ENCODE data around the gene PDE4D. TPM values are rescaled to one million over a fixed set of nuclear protein-coding genes. Genes with fewer than 3 reads are reported as not detected.
"Not testable (repeated sequence)": the region's sequence is repeated elsewhere in the genome, so short reads cannot be mapped to it uniquely, and the experiment has no call there.

PDE4D gene
- polyA plus RNA-seq, 1 donor = 23.1 TPM

GRCh38 chr5:59582746-59583145 lies 310.8 kb downstream of the PDE4D start:
- DNase-seq = no peak

- no peak for DNase-seq
Measured at GRCh38 chr5:59579824-59580167, 313.7 kb downstream of the PDE4D start.

GRCh38 chr5:59579101-59579823 lies 314.3 kb downstream of the PDE4D start:
- no peak for DNase-seq

- DNase-seq = no peak
Measured at GRCh38 chr5:59577485-59577884, 316.0 kb downstream of the PDE4D start.

GRCh38 chr5:59575648-59576445 lies 317.7 kb downstream of the PDE4D start:
- no peak for DNase-seq

- not testable (repeated sequence) for DNase-seq
Measured at GRCh38 chr5:59573509-59573908, 320.0 kb downstream of the PDE4D start.

- DNase-seq = no peak
Measured at GRCh38 chr5:59571067-59571466, 322.5 kb downstream of the PDE4D start.

GRCh38 chr5:59569608-59570334 lies 323.8 kb downstream of the PDE4D start:
- DNase-seq = no peak

- no peak for DNase-seq
Measured at GRCh38 chr5:59569158-59569557, 324.4 kb downstream of the PDE4D start.

GRCh38 chr5:59568161-59568560 lies 325.4 kb downstream of the PDE4D start:
- no peak for DNase-seq

- DNase-seq = no peak
Measured at GRCh38 chr5:59565551-59565950, 328.0 kb downstream of the PDE4D start.

- no peak for DNase-seq
Measured at GRCh38 chr5:59564895-59565294, 328.6 kb downstream of the PDE4D start.

GRCh38 chr5:59562756-59563389 lies 330.7 kb downstream of the PDE4D start:
- no peak for DNase-seq

- no peak for DNase-seq
Measured at GRCh38 chr5:59560553-59560952, 333.0 kb downstream of the PDE4D start.

- DNase-seq = no peak
Measured at GRCh38 chr5:59559847-59560246, 333.7 kb downstream of the PDE4D start.

- DNase-seq = no peak
Measured at GRCh38 chr5:59559323-59559722, 334.2 kb downstream of the PDE4D start.

GRCh38 chr5:59558501-59558900 lies 335.0 kb downstream of the PDE4D start:
- DNase-seq = no peak

- no peak for DNase-seq
Measured at GRCh38 chr5:59557572-59557971, 336.0 kb downstream of the PDE4D start.

GRCh38 chr5:59555596-59555995 lies 337.9 kb downstream of the PDE4D start:
- no peak for DNase-seq

- DNase-seq = no peak
Measured at GRCh38 chr5:59554501-59554900, 339.0 kb downstream of the PDE4D start.

- no peak for DNase-seq
Measured at GRCh38 chr5:59553992-59554391, 339.5 kb downstream of the PDE4D start.

GRCh38 chr5:59548807-59549357 lies 344.6 kb downstream of the PDE4D start:
- no peak for DNase-seq

All from left kidney (tissue), 2 donors.